Sigmoid colon (tissue), 7 donors: ENCODE results near the gene ECSCR. TPM values are rescaled to one million over a fixed set of nuclear protein-coding genes. Genes with fewer than 3 reads are reported as not detected.
A peak's percentile ranks its signal among the peaks of the same experiment; 100 is the strongest.
"Not testable (repeated sequence)": the region's sequence is repeated elsewhere in the genome, so short reads cannot be mapped to it uniquely, and the experiment has no call there.

Source experiments
- DNase-seq: peaks from one replicate; pipeline ENCODE4 v3.0.0-alpha.2; 2019
- H3K27ac ChIP-seq, 4 donors: fragments of 200-600 bp; sonication (generic); one replicate each; pipeline ENCODE4 v1.5.1; 2016 to 2019; ENCODE audit warnings: mild to moderate bottlenecking in 1 of 4
- H3K27me3 ChIP-seq, 3 donors: fragments of 200-600 bp; sonication (generic); one replicate each; pipeline ENCODE4 v1.5.1; 2019; ENCODE audit warnings: mild to moderate bottlenecking in 1 of 3
- H3K36me3 ChIP-seq, 4 donors: fragments of 200-600 bp; sonication (generic); one replicate each; pipeline ENCODE4 v1.5.1; 2016 to 2019
- H3K4me1 ChIP-seq, 4 donors: fragments of 200-600 bp; sonication (generic); one replicate each; pipeline ENCODE4 v1.5.1; 2017 to 2019
- H3K4me3 ChIP-seq, 4 donors: fragments of 200-600 bp; sonication (generic); one replicate each; pipeline ENCODE4 v1.5.1; 2017 to 2019; ENCODE audit warnings: mild to moderate bottlenecking in 2 of 4, moderate library complexity in 1 of 4
- H3K9me3 ChIP-seq, 4 donors: fragments of 200-600 bp in 3 of 4; sonication (generic) in 3 of 4; one replicate each; pipeline versions ENCODE4 v1.5.1 to v1.6.1; 2013 to 2019
- CTCF ChIP-seq, 4 experiments: fragments of 450-650 bp in 3 of 4; fragments of 200-600 bp in 1 of 4; IDR thresholded peaks; one replicate each; pipeline ENCODE4 v1.5.1; 2016 to 2019; ENCODE audit warnings: antibody characterized with exemption in 4 of 4, mild to moderate bottlenecking in 3 of 4, moderate library complexity in 2 of 4
- EP300 ChIP-seq, 4 donors: sonication (generic); formaldehyde crosslinking; IDR thresholded peaks; one replicate each; pipeline ENCODE4 v1.6.1; 2017; ENCODE audit warnings: antibody characterized with exemption in 4 of 4
- POLR2A ChIP-seq, 2 donors: fragments of 450-650 bp; IDR thresholded peaks; one replicate each; pipeline ENCODE4 v1.6.1; 2016; ENCODE audit warnings: antibody characterized with exemption in 2 of 2, mild to moderate bottlenecking in 2 of 2, moderate library complexity in 2 of 2
- POLR2AphosphoS5 ChIP-seq, 4 donors: sonication (generic); formaldehyde crosslinking; IDR thresholded peaks; one replicate each; pipeline ENCODE4 v1.6.1; 2017; ENCODE audit warnings: antibody characterized with exemption in 4 of 4
- WGBS, 2 donors: extraction: QIAGEN DNeasy Blood & Tissue Kit; methylation state at CpG; one replicate each; pipeline ENCODE4 v1.1.7; 2013; 5-methylcytosine and 5-hydroxymethylcytosine counted together
- intact Hi-C: fragments of 100-400 bp; cut with DNase I; formaldehyde crosslinking; loops from one replicate; pipeline ENCODE4 v1.15.1; 2023
- polyA plus RNA-seq, 3 donors: library from polyadenylated mRNA; stranded (reverse); fragments of 200-250 nt; gene quantifications; one replicate each; pipeline ENCODE4 v1.2.3, GENCODE V29; 2013
- total RNA-seq, 4 donors: library from RNA; depleted of rRNA; stranded (reverse); fragments of >200 nt; gene quantifications; one replicate each; pipeline ENCODE4 v1.1.0, GENCODE V29; 2016
- donor health status: healthy with polysubstance abuse.
- donor health status: Bipolar disorder and iron deficiency.
- donor health status: healthy.

The ECSCR gene
- total and polyA plus RNA-seq, 7 donors: 2.5 to 16.6 (median 13.7) TPM

DNA sequence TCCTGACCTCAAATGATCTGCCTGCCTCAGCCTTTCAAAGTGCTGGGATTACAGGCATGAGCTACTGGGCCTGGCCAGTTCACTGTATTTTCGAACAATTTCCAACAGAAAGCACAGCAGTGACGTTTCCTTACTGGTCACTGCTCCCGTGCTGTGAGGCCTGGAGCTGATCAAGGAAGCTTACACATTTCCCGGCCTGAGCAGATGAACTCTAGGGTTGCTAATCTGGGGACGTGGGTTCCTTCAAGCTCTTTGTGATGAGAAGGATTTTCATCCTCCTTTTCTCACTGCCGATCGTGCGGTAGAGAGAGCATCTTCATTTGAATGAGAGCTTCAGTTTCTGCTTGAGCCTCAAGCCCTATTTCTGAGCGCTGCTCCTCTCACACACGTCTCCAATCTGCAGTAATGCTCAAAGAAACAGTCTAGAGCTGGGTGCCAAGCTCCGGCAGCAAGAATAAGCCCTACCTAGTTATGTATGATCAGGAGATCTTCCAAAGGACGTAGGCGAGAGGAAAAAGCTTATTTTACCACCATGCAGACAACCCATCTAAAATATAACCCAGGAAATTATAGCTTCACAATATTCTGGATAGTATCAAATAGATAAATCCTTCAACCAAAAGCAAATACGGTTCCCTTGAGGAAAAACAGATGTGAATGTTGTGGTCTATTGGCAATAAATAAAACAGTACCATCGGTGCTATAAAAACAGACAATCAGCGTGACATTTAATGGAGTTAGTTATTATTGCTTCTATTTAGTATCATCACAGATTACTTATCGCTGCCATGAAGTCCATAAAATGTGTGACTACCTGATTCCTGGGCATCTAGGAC is 51.3 kb downstream of the ECSCR start:
- TF ChIP-seq CTCF (IDR thresholded peaks at IDR 0.05) (no peak), EP300 (IDR thresholded peaks at IDR 0.05) (peak; percentile 50 to 85 (median 72)), POLR2A (IDR thresholded peaks at IDR 0.05) (no peak), POLR2AphosphoS5 (IDR thresholded peaks at IDR 0.05) (peak; percentile 96 to 100 (median 98))
- Histone ChIP-seq H3K4me3 (no peak overlapping the region), H3K27ac (peak overlapping the region; percentile 51 to 68 (median 62)), H3K4me1 (peaks cover 0 to 47% (median 44%) of the 10 kb centered on the region in 4 donors), H3K9me3 (no peaks in the 10 kb centered on the region), H3K27me3 (no peaks in the 10 kb centered on the region), H3K36me3 (no peaks in the 10 kb centered on the region)
- DNase-seq: peak; percentile 79
- WGBS, 2 donors: 83 to 90% methylated on average over 17 of the region's 17 CpGs
- intact Hi-C loops: no loop called here

DNA sequence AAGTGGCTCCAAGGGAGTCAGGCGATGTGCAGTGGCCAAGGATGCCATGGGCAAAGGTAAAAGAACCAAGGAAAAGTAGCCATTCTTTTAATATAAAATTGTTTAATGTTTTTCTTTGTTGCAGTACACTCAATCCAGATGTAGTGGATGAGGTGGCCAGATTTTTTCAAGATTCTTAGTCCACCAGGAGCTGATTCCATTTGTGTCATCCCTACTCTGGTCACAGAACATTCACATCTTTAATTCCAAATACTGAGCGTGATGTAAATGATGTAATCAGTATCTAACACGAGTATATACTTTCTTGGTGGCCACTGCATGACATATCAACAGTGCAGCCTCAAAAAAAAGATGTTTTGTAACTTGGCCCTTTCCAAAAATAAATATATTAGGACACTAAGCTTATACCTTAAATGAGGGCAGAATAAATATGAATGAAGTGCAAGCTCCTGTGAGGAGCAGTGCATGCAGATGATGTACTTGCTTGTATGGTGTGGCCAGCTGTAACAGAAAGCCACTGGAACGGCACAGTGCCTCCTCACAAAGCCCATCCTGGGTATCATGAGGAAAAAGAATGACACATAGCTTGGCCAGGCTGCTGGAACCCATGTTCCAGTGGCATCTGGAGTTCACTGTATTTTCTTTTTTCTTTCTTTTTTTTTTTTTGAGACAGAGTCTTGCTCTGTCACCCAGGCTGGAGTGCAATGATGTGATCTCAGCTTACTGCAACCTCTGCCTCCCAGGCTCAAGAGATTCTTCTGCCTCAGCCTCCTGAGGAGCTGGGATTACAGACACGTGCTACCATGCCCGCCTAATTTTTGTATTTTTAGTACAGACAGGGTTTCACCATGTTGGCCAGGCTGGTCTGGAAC is 52.2 kb downstream of the ECSCR start:
- H3K27ac ChIP-seq: peak overlapping the region; percentile 51 to 68 (median 62)
- no peaks in the 10 kb centered on the region for H3K9me3 ChIP-seq
- WGBS, 2 donors: 79 to 81% methylated on average over 6 of the region's 6 CpGs
- intact Hi-C loops: no loop called here
- DNase-seq: peak; percentile 33
- H3K27me3 ChIP-seq: no peaks in the 10 kb centered on the region
- no peak for TF ChIP-seq POLR2AphosphoS5 (IDR thresholded peaks at IDR 0.05)
- TF ChIP-seq POLR2A (IDR thresholded peaks at IDR 0.05): no peak
- H3K4me1 ChIP-seq: peaks cover 0 to 39% (median 36%) of the 10 kb centered on the region in 4 donors
- no peaks in the 10 kb centered on the region for H3K36me3 ChIP-seq
- no peak overlapping the region for H3K4me3 ChIP-seq

DNA sequence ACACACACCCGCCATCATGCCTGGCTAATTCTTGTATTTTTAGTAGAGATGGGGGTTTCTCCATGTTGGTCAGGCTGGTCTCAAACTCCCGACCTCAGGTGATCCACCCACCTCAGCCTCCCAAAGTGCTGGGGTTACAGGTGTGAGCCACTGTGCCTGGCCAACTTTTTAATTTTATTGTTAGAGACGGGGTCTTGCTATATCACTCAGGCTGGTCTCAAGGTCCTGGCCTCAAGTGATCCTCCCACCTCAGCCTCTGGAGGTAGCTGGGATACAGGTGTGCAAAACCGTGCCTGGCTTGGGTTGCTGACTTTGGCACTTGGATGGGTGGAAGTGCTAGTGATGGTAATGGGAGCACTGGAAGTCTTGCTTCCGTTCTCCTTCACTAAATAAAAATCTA is 53.4 kb downstream of the ECSCR start:
- 84 to 95% methylated on average over 5 of the region's 5 CpGs for WGBS, 2 donors
- H3K4me3 ChIP-seq, H3K36me3 ChIP-seq, intact Hi-C loops, DNase-seq, H3K9me3 ChIP-seq, H3K27ac ChIP-seq, H3K27me3 ChIP-seq: not testable (repeated sequence)
- peaks cover 0 to 32% (median 30%) of the 10 kb centered on the region in 4 donors for H3K4me1 ChIP-seq

DNA sequence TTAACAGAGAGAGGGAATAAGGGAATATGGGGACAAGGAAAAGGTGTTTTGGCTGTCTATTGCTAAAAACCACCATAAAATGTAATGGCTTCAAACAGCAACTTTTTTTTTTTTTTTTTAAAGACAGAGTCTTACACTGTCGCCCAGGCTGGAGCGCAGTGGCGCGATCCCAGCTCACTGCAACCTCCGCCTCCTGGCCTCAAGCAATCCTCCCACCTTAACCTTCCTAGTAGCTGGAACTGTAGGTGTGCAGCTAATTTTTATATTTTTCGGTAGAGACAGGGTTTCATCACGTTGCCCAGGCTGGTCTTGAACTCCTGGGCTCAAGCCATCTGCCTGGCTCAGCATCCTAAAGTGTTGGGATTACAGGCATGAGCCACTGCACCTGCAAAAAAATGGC is 54.4 kb downstream of the ECSCR start:
- Histone ChIP-seq H3K27me3 (no peaks in the 10 kb centered on the region), H3K9me3 (no peaks in the 10 kb centered on the region), H3K4me1 (peaks cover 0 to 37% (median 35%) of the 10 kb centered on the region in 4 donors), H3K36me3 (no peaks in the 10 kb centered on the region), H3K4me3 (no peak overlapping the region), H3K27ac (no peak overlapping the region)
- WGBS, 2 donors: 93 to 96% methylated on average over 7 of the region's 7 CpGs
- DNase-seq: no peak
- intact Hi-C loops: no loop called here
- no peak for TF ChIP-seq EP300 (IDR thresholded peaks at IDR 0.05)
- TF ChIP-seq POLR2A (IDR thresholded peaks at IDR 0.05): no peak
- no peak for TF ChIP-seq CTCF (IDR thresholded peaks at IDR 0.05)
- no peak for TF ChIP-seq POLR2AphosphoS5 (IDR thresholded peaks at IDR 0.05)

- DNase-seq: no peak
- H3K36me3 ChIP-seq: no peaks in the 10 kb centered on the region
- no peaks in the 10 kb centered on the region for H3K9me3 ChIP-seq
- no peak overlapping the region for H3K4me3 ChIP-seq
- no peak for TF ChIP-seq POLR2AphosphoS5 (IDR thresholded peaks at IDR 0.05)
- TF ChIP-seq POLR2A (IDR thresholded peaks at IDR 0.05): no peak
- H3K27ac ChIP-seq: no peak overlapping the region
- intact Hi-C loops: no loop called here
- H3K27me3 ChIP-seq: no peaks in the 10 kb centered on the region
- H3K4me1 ChIP-seq: peaks cover 0 to 41% (median 38%) of the 10 kb centered on the region in 4 donors
Measured at GRCh38 chr5:139407517-139407916, 55.0 kb downstream of the ECSCR start.

DNA sequence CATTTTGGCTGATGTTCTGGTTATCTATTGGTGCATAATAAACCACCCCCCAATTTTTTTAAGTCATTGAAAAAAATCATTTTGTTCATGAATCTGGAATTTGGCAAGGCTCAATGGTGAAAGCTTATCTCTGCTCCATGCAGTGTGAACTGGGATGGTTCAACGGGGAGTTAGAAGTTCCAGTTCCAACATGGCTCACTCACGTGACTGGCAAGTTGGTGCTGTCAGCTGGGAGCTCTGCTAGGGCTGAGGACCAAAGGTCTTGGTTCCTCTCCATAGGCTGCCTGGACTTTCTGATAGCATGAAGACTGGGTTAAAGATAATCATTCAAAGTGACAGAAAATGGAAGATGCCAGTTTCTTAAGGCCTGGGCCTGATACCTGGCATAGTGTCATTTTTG is 55.6 kb downstream of the ECSCR start:
- intact Hi-C loops: no loop called here
- H3K27me3 ChIP-seq: no peaks in the 10 kb centered on the region
- no peaks in the 10 kb centered on the region for H3K9me3 ChIP-seq
- H3K27ac ChIP-seq: no peak overlapping the region
- DNase-seq: no peak
- no peak overlapping the region for H3K4me3 ChIP-seq
- no peaks in the 10 kb centered on the region for H3K36me3 ChIP-seq
- no peak for TF ChIP-seq POLR2AphosphoS5 (IDR thresholded peaks at IDR 0.05)
- no peak for TF ChIP-seq CTCF (IDR thresholded peaks at IDR 0.05)
- TF ChIP-seq POLR2A (IDR thresholded peaks at IDR 0.05): no peak
- no peak for TF ChIP-seq EP300 (IDR thresholded peaks at IDR 0.05)
- WGBS, 2 donors: 93 to 95% methylated on average over 2 of the region's 2 CpGs
- H3K4me1 ChIP-seq: peaks cover 0 to 40% (median 37%) of the 10 kb centered on the region in 4 donors
